IMR-90 (cell line): ENCODE data around the gene IFI27L1. TPM values are rescaled to one million over a fixed set of nuclear protein-coding genes. Genes with fewer than 3 reads are reported as not detected.

Source experiments
- ATAC-seq: fragments of 200-7000 bp; cut with Tn5 transposase; 2 replicates; pipeline ENCODE4 v1.9.1; 2020; ENCODE audit warnings: low read depth, mild to moderate bottlenecking, moderate library complexity
- BruUV-seq: library from RNA; stranded (reverse); fragments of 400-500 nt; replicated peaks from 2 replicates; lab custom pipeline; 2021; lab: Mats Ljungman, UMichigan
- CTCF ChIA-PET: fragments of 300-600 bp; formaldehyde crosslinking; extraction: SDS; loops from one replicate; lab custom pipeline; 2021; ENCODE audit warnings: antibody characterized with exemption; lab: Yijun Ruan, JAX
- POLR2A ChIA-PET: fragments of 300-600 bp; sonication (Branson Sonifier 250); formaldehyde crosslinking; loops from one replicate; lab custom pipeline; 2022; ENCODE audit warnings: antibody characterized with exemption; ENCODE audit not compliant: unreplicated experiment; lab: Charles Lee
- DNase-seq: peaks from one replicate; pipeline ENCODE4 v3.0.0; 2013
- H2AFZ ChIP-seq: replicated peaks from 2 replicates; pipeline ENCODE3; 2013; ENCODE audit warnings: low read length, mild to moderate bottlenecking; ENCODE audit not compliant: poor library complexity
- H2AK5ac ChIP-seq: 2 replicates; pipeline ENCODE4 v1.6.1; 2013; ENCODE audit warnings: low read depth, low read length, inconsistent platforms
- H2AK9ac ChIP-seq: replicated peaks from 2 replicates; pipeline ENCODE3; 2013; ENCODE audit warnings: mild to moderate bottlenecking, low read depth, low read length, moderate library complexity; ENCODE audit not compliant: poor library complexity
- H2BK120ac ChIP-seq: 2 replicates; pipeline ENCODE4 v1.6.1; 2013; ENCODE audit warnings: low read depth, low read length, inconsistent platforms
- H2BK15ac ChIP-seq: 3 replicates; pipeline ENCODE4 v1.6.1; 2013; ENCODE audit warnings: low read depth, low read length, inconsistent platforms
- H2BK20ac ChIP-seq: 2 replicates; pipeline ENCODE4 v1.6.1; 2013; ENCODE audit warnings: low read depth, mild to moderate bottlenecking, inconsistent platforms, low read length, moderate library complexity
- H2BK5ac ChIP-seq: 2 replicates; pipeline ENCODE4 v1.6.1; 2013; ENCODE audit warnings: mild to moderate bottlenecking, low read depth, low read length, inconsistent platforms; ENCODE audit not compliant: poor library complexity, severe bottlenecking
- H3K14ac ChIP-seq: replicated peaks from 2 replicates; pipeline ENCODE4 v1.6.1; 2013; ENCODE audit warnings: low read depth, low read length, inconsistent platforms
- H3K18ac ChIP-seq: 2 replicates; pipeline ENCODE4 v1.6.1; 2013; ENCODE audit warnings: low read depth, low read length, control low read depth
- H3K23ac ChIP-seq: 2 replicates; pipeline ENCODE4 v1.6.1; 2013; ENCODE audit warnings: low read depth, low read length, inconsistent platforms
- H3K27ac ChIP-seq: 2 replicates; pipeline ENCODE4 v1.5.1; 2013; ENCODE audit warnings: mild to moderate bottlenecking, control low read depth, low read length; ENCODE audit not compliant: insufficient read depth
- H3K27me3 ChIP-seq: 2 replicates; pipeline ENCODE4 v1.6.1; 2013; ENCODE audit warnings: low read length; ENCODE audit not compliant: control insufficient read depth, insufficient read depth
- H3K36me3 ChIP-seq: 2 replicates; pipeline ENCODE4 v1.6.1; 2013; ENCODE audit warnings: low read length, mixed read lengths; ENCODE audit not compliant: control insufficient read depth, insufficient read depth
- H3K4ac ChIP-seq: 2 replicates; pipeline ENCODE4 v1.6.1; 2013; ENCODE audit warnings: low read depth, low read length, inconsistent platforms
- H3K4me1 ChIP-seq: 2 replicates; pipeline ENCODE4 v1.6.1; 2013; ENCODE audit warnings: low read length, mixed read lengths; ENCODE audit not compliant: control insufficient read depth, insufficient read depth
- H3K4me2 ChIP-seq: 2 replicates; pipeline ENCODE4 v1.6.1; 2013; ENCODE audit warnings: low read depth, mild to moderate bottlenecking, control low read depth, low read length, moderate library complexity
- H3K4me3 ChIP-seq: 2 replicates; pipeline ENCODE4 v1.5.1; 2013; ENCODE audit warnings: low read depth, mild to moderate bottlenecking, control low read depth, low read length, moderate library complexity; ENCODE audit not compliant: insufficient read depth
- H3K56ac ChIP-seq: 2 replicates; pipeline ENCODE4 v1.6.1; 2013; ENCODE audit warnings: low read length, inconsistent platforms; ENCODE audit not compliant: insufficient read depth; ENCODE audit errors: extremely low read depth
- H3K79me1 ChIP-seq, 2 experiments: 2 replicates each; pipeline ENCODE4 v1.6.1; 2013; ENCODE audit warnings: low read length in 2 of 2, inconsistent platforms in 1 of 2, low read depth in 1 of 2
- H3K9ac ChIP-seq: 2 replicates; pipeline ENCODE4 v1.6.1; 2013; ENCODE audit warnings: low read depth, low read length, control low read depth
- H3K9me1 ChIP-seq: 2 replicates; pipeline ENCODE4 v1.6.1; 2013; ENCODE audit warnings: low read length, inconsistent platforms; ENCODE audit not compliant: insufficient read depth
- H3K9me3 ChIP-seq: 2 replicates; pipeline ENCODE4 v1.6.1; 2013; ENCODE audit warnings: low read length; ENCODE audit not compliant: control insufficient read depth, insufficient read depth
- H4K20me1 ChIP-seq: 2 replicates; pipeline ENCODE4 v1.6.1; 2013; ENCODE audit warnings: low read length, inconsistent platforms; ENCODE audit not compliant: insufficient read depth
- H4K5ac ChIP-seq: 2 replicates; pipeline ENCODE4 v1.6.1; 2013; ENCODE audit warnings: mild to moderate bottlenecking, low read depth, low read length, control low read depth
- H4K8ac ChIP-seq, 2 experiments: 2 replicates each; pipeline ENCODE4 v1.6.1; 2013; ENCODE audit warnings: low read depth in 2 of 2, low read length in 2 of 2, control low read depth in 1 of 2, inconsistent platforms in 1 of 2
- H4K91ac ChIP-seq: 2 replicates; pipeline ENCODE4 v1.6.1; 2013; ENCODE audit warnings: low read depth, low read length, inconsistent platforms; ENCODE audit not compliant: insufficient read depth
- BHLHE40 ChIP-seq: fragments of 150-350 bp; IDR thresholded peaks from 2 replicates; pipeline ENCODE4 v1.6.1; 2016; ENCODE audit warnings: mild to moderate bottlenecking, low read depth, low read length
- CEBPB ChIP-seq: IDR thresholded peaks from 2 replicates; pipeline ENCODE4 v1.6.1; 2012; ENCODE audit warnings: low read depth, low read length, improper control_type of control experiment
- FOS ChIP-seq: fragments of 150-350 bp; IDR thresholded peaks from 2 replicates; pipeline ENCODE4 v1.6.1; 2016; ENCODE audit warnings: low read depth, low read length
- MAFK ChIP-seq: IDR thresholded peaks from 2 replicates; pipeline ENCODE4 v1.6.1; 2012; ENCODE audit warnings: low read depth, low read length, improper control_type of control experiment
- MAZ ChIP-seq: IDR thresholded peaks from 2 replicates; pipeline ENCODE4 v1.6.1; 2012; ENCODE audit warnings: low read depth, mild to moderate bottlenecking, low read length, improper control_type of control experiment, moderate library complexity, borderline replicate concordance
- NFE2L2 ChIP-seq: fragments of 150-350 bp; IDR thresholded peaks from 2 replicates; pipeline ENCODE4 v1.6.1; 2016; ENCODE audit warnings: low read depth, mild to moderate bottlenecking, low read length
- POLR2A ChIP-seq: IDR thresholded peaks from 2 replicates; pipeline ENCODE4 v1.6.1; 2012; ENCODE audit warnings: mild to moderate bottlenecking, low read depth, low read length
- RAD21 ChIP-seq: IDR thresholded peaks from 2 replicates; pipeline ENCODE4 v1.6.1; 2012; ENCODE audit warnings: low read length, improper control_type of control experiment
- RCOR1 ChIP-seq: IDR thresholded peaks from 2 replicates; pipeline ENCODE4 v1.6.1; 2012; ENCODE audit warnings: mild to moderate bottlenecking, low read length, improper control_type of control experiment; ENCODE audit not compliant: insufficient replicate concordance
- RFX5 ChIP-seq: IDR thresholded peaks from 2 replicates; pipeline ENCODE4 v1.8.0; 2012; ENCODE audit warnings: low read depth, mild to moderate bottlenecking, low read length, moderate library complexity
- SMC3 ChIP-seq: fragments of 150-350 bp; IDR thresholded peaks from 2 replicates; pipeline ENCODE4 v1.6.1; 2016; ENCODE audit warnings: low read depth, mild to moderate bottlenecking, antibody characterized with exemption, low read length, moderate library complexity
- WGBS, 2 experiments: methylation state at CpG; one replicate each; pipeline versions ENCODE4 v1.1.5 to v1.1.7; 2013; ENCODE audit warnings: missing lambda C conversion rate in 2 of 2; ENCODE audit not compliant: insufficient read length in 1 of 2; ENCODE audit errors: extremely low coverage in 2 of 2; 5-methylcytosine and 5-hydroxymethylcytosine counted together
- dilution Hi-C: fragments of 300-500 bp; cut with HindIII; formaldehyde crosslinking; loops from one replicate; pipeline ENCODE4 v1.14.3; 2018; ENCODE audit warnings: low sequenced_read_pairs; ENCODE audit not compliant: unreplicated experiment
- in situ Hi-C: fragments of 300-500 bp; cut with MboI; formaldehyde crosslinking; loops from 3 replicates; pipeline ENCODE4 v1.14.3; 2019; ENCODE audit warnings: low sequenced_read_pairs, inconsistent platforms, mixed read lengths
- intact Hi-C: fragments of 100-400 bp; cut with micrococcal nuclease; formaldehyde crosslinking; loops from 2 replicates; pipeline ENCODE4 v1.10.0; 2022
- polyA plus RNA-seq, 3 experiments: library from polyadenylated mRNA; depleted of rRNA; stranded (reverse); fragments of >200 nt; gene quantifications; 2 replicates each; pipeline ENCODE4 v1.2.3, GENCODE V29; 2012; ENCODE audit warnings: low replicate concordance in 1 of 3
- total RNA-seq: library from RNA; depleted of rRNA; stranded (reverse); fragments of >200 nt; gene quantifications from 2 replicates; pipeline ENCODE4 v1.2.3, GENCODE V29; 2012
- TF ChIP-seq, protein P1 (sequence below): fragments of 150-350 bp; IDR thresholded peaks from 2 replicates; pipeline ENCODE4 v1.6.1; 2017; ENCODE audit warnings: mild to moderate bottlenecking, antibody characterized with exemption, low read length, low read depth
- TF ChIP-seq, protein P2 (sequence below): conservative IDR thresholded peaks from 2 replicates; pipeline ENCODE4 v1.5.1; 2012; ENCODE audit warnings: mild to moderate bottlenecking, low read depth, low read length, improper control_type of control experiment
- TF ChIP-seq, protein P3 (sequence below): fragments of 150-350 bp; IDR thresholded peaks from 2 replicates; pipeline ENCODE4 v1.6.1; 2016; ENCODE audit warnings: low read depth, mild to moderate bottlenecking, low read length, moderate library complexity, borderline replicate concordance

IFI27L1 gene
- total and polyA plus RNA-seq, 2 of the 4 experiments (the other 2 are of a cell fraction) = 13.3 to 24.3 TPM

DNA sequence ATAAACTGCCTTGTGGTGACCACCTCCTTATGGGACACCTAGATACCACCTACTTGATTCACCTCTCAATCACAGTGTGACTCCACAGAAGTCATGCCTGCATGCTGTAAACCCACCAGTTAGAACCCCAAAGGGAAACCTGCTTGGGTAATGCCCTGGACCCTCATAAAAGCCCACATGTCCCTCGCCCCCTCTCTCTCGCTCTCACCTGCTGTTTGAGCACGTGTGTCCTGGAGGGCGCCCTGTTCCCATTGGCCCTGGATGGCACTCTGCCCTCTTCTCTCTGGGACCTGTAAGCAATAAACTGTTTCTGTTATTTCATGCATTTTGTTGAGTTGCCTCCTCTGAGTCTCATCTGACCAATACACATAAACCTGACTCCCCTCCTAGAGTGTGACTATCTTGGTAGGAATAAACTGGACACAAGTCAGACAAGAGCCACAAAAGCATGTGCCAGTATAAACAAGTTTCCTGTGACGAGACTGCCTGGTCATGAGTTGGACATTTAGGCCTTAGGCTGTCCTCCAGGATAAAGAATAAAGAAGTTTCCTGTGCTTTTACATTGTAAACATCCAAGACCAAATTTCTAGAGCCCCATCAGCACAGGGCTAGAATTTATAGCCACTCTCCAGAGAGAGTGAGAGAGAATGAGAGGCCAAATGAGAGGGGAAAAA is 39.7 kb downstream of the IFI27L1 start:
- no peak overlapping the region for H4K91ac ChIP-seq
- H3K4me1 ChIP-seq = peaks cover 13% of the 10 kb centered on the region
- ATAC-seq (peak; percentile 86), DNase-seq (peak; percentile 90)
- no peaks in the 10 kb centered on the region for H3K36me3 ChIP-seq
- peak overlapping the region; percentile 48; the same call in 1 of the 2 replicates for H2BK120ac ChIP-seq
- intact Hi-C loops = no loop called here
- H3K56ac ChIP-seq = no peak overlapping the region
- CTCF ChIA-PET = no interaction called here
- peaks cover 5% of the 10 kb centered on the region; the same call in 1 of the 2 replicates for H3K9me1 ChIP-seq
- H4K20me1 ChIP-seq = 0 out of 2 replicates have a peak, but pooled peaks cover 2% of the 10 kb centered on the region
- dilution Hi-C loops = no loop called here
- peak overlapping the region; percentile 47 for H2BK5ac ChIP-seq
- H3K4ac ChIP-seq = 0 out of 2 replicates have a peak overlapping the region, but pooled peaks have one; percentile 59
- H3K27me3 ChIP-seq = peaks cover 10% of the 10 kb centered on the region; the same call in 1 of the 2 replicates
- H2AK5ac ChIP-seq = peak overlapping the region; percentile 29; the same call in 1 of the 2 replicates
- H3K14ac ChIP-seq = peak overlapping the region; percentile 17; the same call in 1 of the 2 replicates
- 0 out of 2 replicates have a peak overlapping the region, but pooled peaks have one; percentile 22 for H3K23ac ChIP-seq
- no peak overlapping the region for H3K9ac ChIP-seq
- H2BK15ac ChIP-seq = peak overlapping the region; percentile 39; the same call in 1 of the 3 replicates
- in situ Hi-C loops = no loop called here
- H4K5ac ChIP-seq = no peak overlapping the region
- no peak overlapping the region; the same call in 1 of the 2 replicates for H2BK20ac ChIP-seq
- H3K79me1 ChIP-seq = no peaks in the 10 kb centered on the region
- peak overlapping the region; percentile 9; the same call in 1 of the 2 replicates for H3K4me2 ChIP-seq
- POLR2A ChIA-PET = no interaction called here
- peaks cover 3% of the 10 kb centered on the region for H3K9me3 ChIP-seq
- WGBS, 2 experiments = no CpG with 5 or more reads among the region's 5 CpGs
- no peak overlapping the region for H3K18ac ChIP-seq
- H3K27ac ChIP-seq = peak overlapping the region; percentile 26; the same call in 1 of the 2 replicates
- no peak overlapping the region for H4K8ac ChIP-seq
- peak overlapping the region; percentile 43 for H2AK9ac ChIP-seq
- no TSS peak for BruUV-seq
- H3K4me3 ChIP-seq = no peak overlapping the region
- H2AFZ ChIP-seq = no peak overlapping the region
- TF ChIP-seq RCOR1 (no peak), NFE2L2 (no peak), MAZ (no peak), FOS (no peak), CEBPB (no peak), MAFK (no peak), RFX5 (no peak), POLR2A (no peak), BHLHE40 (no peak), RAD21 (no peak), SMC3 (no peak)
- TF ChIP-seq, protein P1, sequence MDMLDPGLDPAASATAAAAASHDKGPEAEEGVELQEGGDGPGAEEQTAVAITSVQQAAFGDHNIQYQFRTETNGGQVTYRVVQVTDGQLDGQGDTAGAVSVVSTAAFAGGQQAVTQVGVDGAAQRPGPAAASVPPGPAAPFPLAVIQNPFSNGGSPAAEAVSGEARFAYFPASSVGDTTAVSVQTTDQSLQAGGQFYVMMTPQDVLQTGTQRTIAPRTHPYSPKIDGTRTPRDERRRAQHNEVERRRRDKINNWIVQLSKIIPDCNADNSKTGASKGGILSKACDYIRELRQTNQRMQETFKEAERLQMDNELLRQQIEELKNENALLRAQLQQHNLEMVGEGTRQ = no peak
- TF ChIP-seq, protein P2, sequence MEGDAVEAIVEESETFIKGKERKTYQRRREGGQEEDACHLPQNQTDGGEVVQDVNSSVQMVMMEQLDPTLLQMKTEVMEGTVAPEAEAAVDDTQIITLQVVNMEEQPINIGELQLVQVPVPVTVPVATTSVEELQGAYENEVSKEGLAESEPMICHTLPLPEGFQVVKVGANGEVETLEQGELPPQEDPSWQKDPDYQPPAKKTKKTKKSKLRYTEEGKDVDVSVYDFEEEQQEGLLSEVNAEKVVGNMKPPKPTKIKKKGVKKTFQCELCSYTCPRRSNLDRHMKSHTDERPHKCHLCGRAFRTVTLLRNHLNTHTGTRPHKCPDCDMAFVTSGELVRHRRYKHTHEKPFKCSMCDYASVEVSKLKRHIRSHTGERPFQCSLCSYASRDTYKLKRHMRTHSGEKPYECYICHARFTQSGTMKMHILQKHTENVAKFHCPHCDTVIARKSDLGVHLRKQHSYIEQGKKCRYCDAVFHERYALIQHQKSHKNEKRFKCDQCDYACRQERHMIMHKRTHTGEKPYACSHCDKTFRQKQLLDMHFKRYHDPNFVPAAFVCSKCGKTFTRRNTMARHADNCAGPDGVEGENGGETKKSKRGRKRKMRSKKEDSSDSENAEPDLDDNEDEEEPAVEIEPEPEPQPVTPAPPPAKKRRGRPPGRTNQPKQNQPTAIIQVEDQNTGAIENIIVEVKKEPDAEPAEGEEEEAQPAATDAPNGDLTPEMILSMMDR = no peak
- TF ChIP-seq, protein P3, sequence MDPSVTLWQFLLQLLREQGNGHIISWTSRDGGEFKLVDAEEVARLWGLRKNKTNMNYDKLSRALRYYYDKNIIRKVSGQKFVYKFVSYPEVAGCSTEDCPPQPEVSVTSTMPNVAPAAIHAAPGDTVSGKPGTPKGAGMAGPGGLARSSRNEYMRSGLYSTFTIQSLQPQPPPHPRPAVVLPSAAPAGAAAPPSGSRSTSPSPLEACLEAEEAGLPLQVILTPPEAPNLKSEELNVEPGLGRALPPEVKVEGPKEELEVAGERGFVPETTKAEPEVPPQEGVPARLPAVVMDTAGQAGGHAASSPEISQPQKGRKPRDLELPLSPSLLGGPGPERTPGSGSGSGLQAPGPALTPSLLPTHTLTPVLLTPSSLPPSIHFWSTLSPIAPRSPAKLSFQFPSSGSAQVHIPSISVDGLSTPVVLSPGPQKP = no peak
